ENCODE measurements around the gene SEC24B. TPM values are rescaled to one million over a fixed set of nuclear protein-coding genes. Genes with fewer than 3 reads are reported as not detected.

SEC24B gene
- total and polyA plus RNA-seq, 4 donors, result 12.2 to 38.2 (median 16.3) TPM

- H3K27ac ChIP-seq (ENCODE audit: low read depth in 1 of 2, low read length in 2 of 2), result no peak overlapping the region
- no peaks in the 10 kb centered on the region for H3K4me1 ChIP-seq (ENCODE audit: control insufficient read depth in 4 of 4, insufficient read depth in 4 of 4, low read length in 3 of 4)
- DNase-seq (ENCODE audit: low spot score), result no peak
- H3K9ac ChIP-seq (ENCODE audit: low read depth in 1 of 2, low read length in 2 of 2), result no peak overlapping the region
- H3K4me3 ChIP-seq (ENCODE audit: low read depth in 1 of 3, low read length in 3 of 3), result no peak overlapping the region
- WGBS, result 9% methylated on average over 2 of the region's 2 CpGs
- TF ChIP-seq CTCF (IDR thresholded peaks at IDR 0.05; ENCODE audit: low read depth, low read length, missing input control), result peak; percentile 73
- TF ChIP-seq, protein P1, sequence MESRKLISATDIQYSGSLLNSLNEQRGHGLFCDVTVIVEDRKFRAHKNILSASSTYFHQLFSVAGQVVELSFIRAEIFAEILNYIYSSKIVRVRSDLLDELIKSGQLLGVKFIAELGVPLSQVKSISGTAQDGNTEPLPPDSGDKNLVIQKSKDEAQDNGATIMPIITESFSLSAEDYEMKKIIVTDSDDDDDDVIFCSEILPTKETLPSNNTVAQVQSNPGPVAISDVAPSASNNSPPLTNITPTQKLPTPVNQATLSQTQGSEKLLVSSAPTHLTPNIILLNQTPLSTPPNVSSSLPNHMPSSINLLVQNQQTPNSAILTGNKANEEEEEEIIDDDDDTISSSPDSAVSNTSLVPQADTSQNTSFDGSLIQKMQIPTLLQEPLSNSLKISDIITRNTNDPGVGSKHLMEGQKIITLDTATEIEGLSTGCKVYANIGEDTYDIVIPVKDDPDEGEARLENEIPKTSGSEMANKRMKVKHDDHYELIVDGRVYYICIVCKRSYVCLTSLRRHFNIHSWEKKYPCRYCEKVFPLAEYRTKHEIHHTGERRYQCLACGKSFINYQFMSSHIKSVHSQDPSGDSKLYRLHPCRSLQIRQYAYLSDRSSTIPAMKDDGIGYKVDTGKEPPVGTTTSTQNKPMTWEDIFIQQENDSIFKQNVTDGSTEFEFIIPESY (IDR thresholded peaks at IDR 0.05), result no peak
- peak; percentile 90 to 94 for TF ChIP-seq RAD21 (IDR thresholded peaks at IDR 0.05)
- H3K36me3 ChIP-seq (ENCODE audit: control insufficient read depth in 4 of 4, insufficient read depth in 3 of 4, low read depth in 1 of 4, low read length in 3 of 4), result no peaks in the 10 kb centered on the region
- no peaks in the 10 kb centered on the region for H3K9me3 ChIP-seq (ENCODE audit: control insufficient read depth in 4 of 4, low read length in 3 of 4)
- no peaks in the 10 kb centered on the region for H3K27me3 ChIP-seq (ENCODE audit: control insufficient read depth in 4 of 4, insufficient read depth in 4 of 4, low read length in 3 of 4)
Observed at GRCh38 chr4:109406337-109406931, 27.2 kb upstream of the SEC24B start.

GRCh38 chr4:109407027-109407737, 26.4 kb upstream of the SEC24B start:
- 85% methylated on average over 2 of the region's 2 CpGs for WGBS
- TF ChIP-seq, protein P1 (IDR thresholded peaks at IDR 0.05), result no peak
- TF ChIP-seq FOXA2 (IDR thresholded peaks at IDR 0.05), result no peak
- TF ChIP-seq HNF4A (conservative IDR thresholded peaks at IDR 0.05), result no peak
- no peak for TF ChIP-seq FOXA1 (IDR thresholded peaks at IDR 0.05)
- no peak for TF ChIP-seq REST (IDR thresholded peaks at IDR 0.05)
- no peak for TF ChIP-seq GABPA (IDR thresholded peaks at IDR 0.05 in 1 of 2, conservative IDR thresholded peaks at IDR 0.05 in 1 of 2)
- no peak for TF ChIP-seq NR2F2 (IDR thresholded peaks at IDR 0.05)
- TF ChIP-seq MAX (IDR thresholded peaks at IDR 0.05), result no peak
- TF ChIP-seq TAF1 (conservative IDR thresholded peaks at IDR 0.05), result no peak
- no peak for TF ChIP-seq RAD21 (IDR thresholded peaks at IDR 0.05)
- Histone ChIP-seq H3K9ac (ENCODE audit: low read depth in 1 of 2, low read length in 2 of 2) (no peak overlapping the region), H3K36me3 (ENCODE audit: control insufficient read depth in 4 of 4, insufficient read depth in 3 of 4, low read depth in 1 of 4, low read length in 3 of 4) (no peaks in the 10 kb centered on the region), H3K27me3 (ENCODE audit: control insufficient read depth in 4 of 4, insufficient read depth in 4 of 4, low read length in 3 of 4) (no peaks in the 10 kb centered on the region), H3K4me3 (ENCODE audit: low read depth in 1 of 3, low read length in 3 of 3) (no peak overlapping the region), H3K27ac (ENCODE audit: low read depth in 1 of 2, low read length in 2 of 2) (no peak overlapping the region), H3K9me3 (ENCODE audit: control insufficient read depth in 4 of 4, low read length in 3 of 4) (no peaks in the 10 kb centered on the region), H3K4me1 (ENCODE audit: control insufficient read depth in 4 of 4, insufficient read depth in 4 of 4, low read length in 3 of 4) (no peaks in the 10 kb centered on the region)
- no peak for DNase-seq (ENCODE audit: low spot score)

Measured in liver (tissue), 9 donors.